H9 (cell line): ENCODE data around the gene PAX3. TPM values are rescaled to one million over a fixed set of nuclear protein-coding genes. Genes with fewer than 3 reads are reported as not detected.

Experiments
- DNase-seq: peaks from one replicate; pipeline ENCODE4 v3.0.0-alpha.2; 2017
- H2AFZ ChIP-seq: one replicate; pipeline ENCODE4 v1.6.1; 2013; ENCODE audit warnings: mild to moderate bottlenecking, low read length, control low read depth, moderate library complexity
- H2AK5ac ChIP-seq: 2 replicates; pipeline ENCODE4 v1.6.1; 2013; ENCODE audit warnings: low read length, control low read depth, mixed read lengths; ENCODE audit not compliant: insufficient read length
- H2BK120ac ChIP-seq: one replicate; pipeline ENCODE4 v1.6.1; 2013; ENCODE audit warnings: low read depth, mild to moderate bottlenecking, low read length, control low read depth, inconsistent platforms; ENCODE audit not compliant: poor library complexity, severe bottlenecking
- H2BK12ac ChIP-seq: 2 replicates; pipeline ENCODE4 v1.6.1; 2013; ENCODE audit warnings: low read length, control low read depth, mixed read lengths, low read depth; ENCODE audit not compliant: insufficient read length
- H2BK15ac ChIP-seq: 2 replicates; pipeline ENCODE4 v1.6.1; 2013; ENCODE audit warnings: low read depth, low read length, control low read depth
- H2BK20ac ChIP-seq: one replicate; pipeline ENCODE4 v1.6.1; 2013; ENCODE audit warnings: low read depth, mild to moderate bottlenecking, low read length, control low read depth, inconsistent platforms; ENCODE audit not compliant: poor library complexity, severe bottlenecking
- H2BK5ac ChIP-seq: 2 replicates; pipeline ENCODE4 v1.6.1; 2013; ENCODE audit warnings: low read length, control low read depth, mixed read lengths; ENCODE audit not compliant: insufficient read length
- H3K14ac ChIP-seq: 2 replicates; pipeline ENCODE4 v1.6.1; 2013; ENCODE audit warnings: low read length, control low read depth; ENCODE audit not compliant: insufficient read depth
- H3K18ac ChIP-seq: 2 replicates; pipeline ENCODE4 v1.6.1; 2013; ENCODE audit warnings: low read depth, mild to moderate bottlenecking, mixed read lengths, low read length, control low read depth; ENCODE audit not compliant: insufficient read length
- H3K23ac ChIP-seq: 2 replicates; pipeline ENCODE4 v1.6.1; 2013; ENCODE audit warnings: low read length, control low read depth, mixed read lengths, low read depth; ENCODE audit not compliant: insufficient read length
- H3K23me2 ChIP-seq: 2 replicates; pipeline ENCODE4 v1.6.1; 2013; ENCODE audit warnings: low read depth, mild to moderate bottlenecking, mixed read lengths, low read length, control low read depth; ENCODE audit not compliant: insufficient read length, poor library complexity, severe bottlenecking
- H3K27ac ChIP-seq: 2 replicates; pipeline ENCODE4 v1.5.1; 2013; ENCODE audit warnings: low read length, control low read depth, mixed read lengths, low read depth; ENCODE audit not compliant: insufficient read length
- H3K27me3 ChIP-seq: 2 replicates; pipeline ENCODE4 v1.6.1; 2013; ENCODE audit warnings: low read length, control low read depth, inconsistent platforms; ENCODE audit not compliant: insufficient read depth
- H3K4ac ChIP-seq: 2 replicates; pipeline ENCODE4 v1.6.1; 2013; ENCODE audit warnings: low read depth, mild to moderate bottlenecking, control low read depth, inconsistent platforms, low read length, moderate library complexity
- H3K4me1 ChIP-seq: 2 replicates; pipeline ENCODE4 v1.6.1; 2013; ENCODE audit warnings: low read length, control low read depth, inconsistent platforms; ENCODE audit not compliant: insufficient read depth
- H3K4me2 ChIP-seq: 2 replicates; pipeline ENCODE4 v1.6.1; 2013; ENCODE audit warnings: low read length, control low read depth, mixed read lengths; ENCODE audit not compliant: insufficient read length, insufficient read depth
- H3K56ac ChIP-seq: 2 replicates; pipeline ENCODE4 v1.6.1; 2013; ENCODE audit warnings: low read depth, mild to moderate bottlenecking, mixed read lengths, low read length, control low read depth; ENCODE audit not compliant: insufficient read length
- H3K79me1 ChIP-seq: 2 replicates; pipeline ENCODE4 v1.6.1; 2013; ENCODE audit warnings: low read depth, mild to moderate bottlenecking, moderate library complexity, low read length, control low read depth, inconsistent platforms; ENCODE audit not compliant: insufficient read depth, poor library complexity, severe bottlenecking
- H3K79me2 ChIP-seq: 2 replicates; pipeline ENCODE4 v1.6.1; 2013; ENCODE audit warnings: low read length, control low read depth, inconsistent platforms; ENCODE audit not compliant: insufficient read depth
- H3K9ac ChIP-seq: 2 replicates; pipeline ENCODE4 v1.6.1; 2013; ENCODE audit warnings: low read length, control low read depth, mixed read lengths; ENCODE audit not compliant: insufficient read length; ENCODE audit errors: extremely low read depth
- H3K9me3 ChIP-seq: one replicate; pipeline ENCODE4 v1.6.1; 2013; ENCODE audit warnings: low read depth, low read length, inconsistent platforms; ENCODE audit not compliant: control insufficient read depth
- H3T11ph ChIP-seq: one replicate; pipeline ENCODE4 v1.6.1; 2013; ENCODE audit warnings: mild to moderate bottlenecking, low read length, control low read depth, inconsistent platforms
- H4K20me1 ChIP-seq: one replicate; pipeline ENCODE4 v1.6.1; 2013; ENCODE audit not compliant: control insufficient read depth, insufficient read length, insufficient read depth
- H4K5ac ChIP-seq: 2 replicates; pipeline ENCODE4 v1.6.1; 2013; ENCODE audit warnings: low read depth, mild to moderate bottlenecking, mixed read lengths, low read length, control low read depth; ENCODE audit not compliant: insufficient read length
- H4K8ac ChIP-seq: replicated peaks from 2 replicates; pipeline ENCODE4 v1.6.1; 2013; ENCODE audit warnings: low read length, control low read depth, mixed read lengths, low read depth; ENCODE audit not compliant: insufficient read length
- H4K91ac ChIP-seq: 2 replicates; pipeline ENCODE4 v1.6.1; 2013; ENCODE audit warnings: low read depth, mild to moderate bottlenecking, moderate library complexity, mixed read lengths, low read length, control low read depth; ENCODE audit not compliant: insufficient read length
- H3K27ac Mint-ChIP-seq, 3 experiments: 2 replicates in 2 of 3; 3 replicates in 1 of 3; pipeline ENCODE4 v1.8.0; 2020 to 2021; ENCODE audit warnings: mixed read lengths in 3 of 3, mild to moderate bottlenecking in 1 of 3, moderate library complexity in 1 of 3
- H3K27me3 Mint-ChIP-seq: 2 replicates; pipeline ENCODE4 v1.8.0; 2021; ENCODE audit warnings: low read depth, mild to moderate bottlenecking, moderate library complexity, mixed read lengths
- H3K36me3 Mint-ChIP-seq, 3 experiments: 2 replicates in 2 of 3; 3 replicates in 1 of 3; pipeline ENCODE4 v1.8.0; 2020 to 2021; ENCODE audit warnings: low read depth in 3 of 3, mixed read lengths in 3 of 3; ENCODE audit not compliant: insufficient read depth in 1 of 3
- H3K4me1 Mint-ChIP-seq, 2 experiments: 2 replicates each; pipeline ENCODE4 v1.8.0; 2020; ENCODE audit warnings: mixed read lengths in 2 of 2
- H3K4me3 Mint-ChIP-seq, 2 experiments: 2 replicates in 1 of 2; 3 replicates in 1 of 2; pipeline ENCODE4 v1.8.0; 2020 to 2021; ENCODE audit warnings: mild to moderate bottlenecking in 2 of 2, mixed read lengths in 2 of 2, moderate library complexity in 1 of 2
- H3K9me3 Mint-ChIP-seq, 2 experiments: 2 replicates in 1 of 2; 3 replicates in 1 of 2; pipeline ENCODE4 v1.8.0; 2020; ENCODE audit warnings: mild to moderate bottlenecking in 2 of 2, mixed read lengths in 2 of 2, moderate library complexity in 1 of 2
- CTCF ChIP-seq: fragments of 200-600 bp; sonication (generic); conservative IDR thresholded peaks from 3 replicates; pipeline ENCODE4 v1.8.0; 2021; ENCODE audit warnings: antibody characterized with exemption, mild to moderate bottlenecking
- WGBS: extraction: QIAGEN DNeasy Blood & Tissue Kit; methylation state at CpG from one replicate; pipeline ENCODE4 v1.1.7; 2013; ENCODE audit warnings: missing lambda C conversion rate, low lambda C conversion rate, mixed read lengths; ENCODE audit not compliant: insufficient read length; ENCODE audit errors: extremely low coverage; 5-methylcytosine and 5-hydroxymethylcytosine counted together
- total RNA-seq: library from RNA; stranded (reverse); gene quantifications from 2 replicates; pipeline ENCODE4 v1.2.1, GENCODE V29; 2021

Gene PAX3
- total RNA-seq, 1 experiment from 2014 or later: not detected

GRCh38 chr2:222167762-222168161, 131.0 kb downstream of the PAX3 start:
- no peak overlapping the region for H4K91ac ChIP-seq
- H3K79me1 ChIP-seq: no peaks in the 10 kb centered on the region
- H3K14ac ChIP-seq: no peak overlapping the region
- Mint-ChIP-seq H3K4me3 (no peak overlapping the region), H3K9me3 (no peaks in the 10 kb centered on the region; a peak in 1 of 5 replicates), H3K27me3 (peaks cover 11% of the 10 kb centered on the region), H3K36me3 (no peaks in the 10 kb centered on the region; a peak in 1 of 7 replicates), H3K4me1 (peaks cover 12 to 25% of the 10 kb centered on the region in 2 experiments), H3K27ac (no peak overlapping the region)
- H3K23me2 ChIP-seq: no peaks in the 10 kb centered on the region
- H3K18ac ChIP-seq: no peak overlapping the region
- no peak overlapping the region for H3K4me2 ChIP-seq
- H3K23ac ChIP-seq: no peak overlapping the region
- H3T11ph ChIP-seq: no peak overlapping the region
- H3K9me3 ChIP-seq: no peaks in the 10 kb centered on the region
- H4K20me1 ChIP-seq: no peaks in the 10 kb centered on the region
- no peaks in the 10 kb centered on the region; the same call in 1 of the 2 replicates for H3K4me1 ChIP-seq
- no peak overlapping the region for H2BK20ac ChIP-seq
- no peak overlapping the region for H4K8ac ChIP-seq
- H4K5ac ChIP-seq: no peak overlapping the region
- H2BK12ac ChIP-seq: no peak overlapping the region
- no peak overlapping the region for H2BK5ac ChIP-seq
- H3K56ac ChIP-seq: no peak overlapping the region
- H3K9ac ChIP-seq: no peak overlapping the region
- no peaks in the 10 kb centered on the region for H3K27me3 ChIP-seq
- no peaks in the 10 kb centered on the region for H3K79me2 ChIP-seq
- WGBS: no CpG with 5 or more reads among the region's 8 CpGs
- no peak for TF ChIP-seq CTCF
- no peak overlapping the region for H2AFZ ChIP-seq
- no peak overlapping the region for H2AK5ac ChIP-seq
- no peak for DNase-seq
- H3K27ac ChIP-seq: no peak overlapping the region
- H3K4ac ChIP-seq: no peak overlapping the region
- H2BK15ac ChIP-seq: no peak overlapping the region
- no peak overlapping the region for H2BK120ac ChIP-seq
